ENCODE data around the gene DMRT1.
"Not testable (repeated sequence)": the region's sequence is repeated elsewhere in the genome, so short reads cannot be mapped to it uniquely, and the experiment has no call there.

DMRT1 gene

DNA sequence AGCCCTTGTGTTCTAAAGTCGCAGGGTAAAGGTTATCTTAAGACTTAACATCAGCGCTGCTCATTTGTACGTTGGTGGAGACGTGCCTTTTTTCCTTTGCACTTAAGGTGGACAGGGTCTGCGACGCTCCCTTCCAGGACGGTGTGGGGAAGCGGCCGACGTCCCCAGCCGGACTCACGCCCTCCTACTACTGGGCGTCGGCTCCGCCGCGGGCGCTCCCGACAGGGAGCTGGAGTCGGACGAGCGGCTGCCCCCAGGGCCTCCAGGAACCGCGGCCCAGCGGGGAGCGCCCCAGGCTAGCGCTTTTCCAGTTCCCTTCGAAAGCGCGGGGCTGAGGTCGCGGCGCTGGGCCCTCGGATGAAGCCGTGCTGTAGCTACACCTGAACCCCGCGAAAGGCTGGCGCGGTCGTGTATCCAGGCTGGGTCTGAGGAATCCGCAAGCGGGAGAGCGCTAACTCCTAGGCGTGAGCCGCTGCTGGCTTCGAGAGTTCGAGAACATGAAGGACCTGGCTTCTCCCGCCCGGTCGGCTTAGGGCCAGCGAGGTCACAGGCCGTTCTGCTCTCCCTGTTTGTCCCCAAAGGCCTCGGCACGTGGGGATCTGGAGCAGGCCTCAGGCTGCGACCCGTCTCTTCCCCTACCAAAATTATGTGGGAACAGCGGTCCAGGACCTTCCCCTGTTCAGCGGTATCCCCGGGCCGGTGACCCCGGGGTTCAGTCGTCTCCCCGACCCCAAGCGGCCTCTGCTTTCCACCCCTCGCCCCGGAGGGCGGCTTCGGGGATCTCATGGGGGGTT, 131.2 kb downstream of the DMRT1 start:
- no peak for DNase-seq

GRCh38 chr9:973295-973834, 131.9 kb downstream of the DMRT1 start:
- no peak for DNase-seq

DNA sequence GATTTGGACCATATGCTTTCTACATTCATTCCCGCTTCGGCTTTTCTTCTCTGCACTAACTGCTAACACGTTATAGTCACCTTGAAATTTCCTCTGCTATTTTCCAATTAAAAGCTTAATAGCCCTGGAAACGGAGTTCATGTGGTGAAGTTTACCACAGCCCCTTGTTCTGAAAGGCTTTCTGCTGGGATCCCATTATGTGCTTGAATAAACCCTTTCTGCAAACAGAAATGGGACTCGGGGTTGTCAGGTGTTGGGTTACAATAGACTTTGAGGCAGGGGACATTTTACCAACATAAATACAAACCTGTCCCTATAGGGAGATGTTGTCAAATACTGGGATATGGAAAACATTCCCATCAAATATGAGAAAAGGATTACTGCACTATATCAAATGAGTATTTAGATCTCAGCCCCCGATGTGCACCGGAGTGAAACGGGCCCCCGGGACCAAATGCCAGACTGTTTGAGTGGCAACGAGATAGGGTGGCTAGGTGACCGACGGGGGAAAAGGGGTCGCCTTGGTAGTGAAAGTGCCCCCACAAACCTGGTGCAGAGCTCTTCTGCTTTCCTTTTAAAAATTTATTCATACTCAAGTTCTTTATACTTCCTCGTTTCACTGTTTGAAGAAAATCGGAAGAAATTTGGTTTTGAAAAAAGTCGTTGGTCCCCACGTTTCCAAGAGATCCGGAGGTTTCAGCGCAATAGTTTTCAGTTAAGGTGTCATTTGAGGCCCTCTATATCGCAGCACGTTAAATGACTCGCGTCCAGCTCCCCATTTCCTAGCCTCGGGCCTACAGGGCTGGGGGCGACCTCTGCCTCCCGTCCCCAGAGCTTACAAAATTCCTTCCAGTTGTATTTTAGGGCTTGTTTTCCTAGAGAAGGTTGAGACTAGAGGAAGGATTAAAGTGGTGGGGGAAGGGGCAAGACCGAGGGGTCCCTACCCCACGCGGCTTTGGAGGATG, 132.8 kb downstream of the DMRT1 start:
- no peak for DNase-seq

- DNase-seq: no peak
These were observed 133.7 kb downstream of the DMRT1 start for GRCh38 chr9:974996-975739.

DNA sequence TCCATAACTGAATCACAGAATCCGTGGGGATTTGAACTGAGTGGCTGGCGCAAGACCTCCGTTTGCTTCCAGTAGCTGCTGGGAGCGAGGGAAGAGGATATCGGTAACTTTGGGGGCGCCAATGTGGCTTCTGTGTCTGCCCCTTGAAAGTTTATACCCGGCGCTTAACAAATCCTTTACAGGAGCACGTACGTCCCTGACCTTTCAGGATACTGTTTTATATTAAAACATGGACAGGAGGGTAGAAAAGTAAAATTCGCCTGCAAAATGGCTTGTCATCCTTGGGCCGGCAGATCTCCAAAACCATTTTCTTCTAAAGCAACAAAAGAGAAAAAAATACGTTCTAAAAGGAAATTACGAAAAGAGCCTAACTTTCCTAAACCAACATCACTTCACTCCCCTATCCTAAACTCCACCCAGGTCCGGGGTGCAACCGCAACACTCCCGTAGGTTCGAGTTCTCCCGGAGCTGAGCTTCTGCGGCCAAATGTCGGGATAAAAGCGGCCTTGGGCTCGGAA, 134.3 kb downstream of the DMRT1 start:
- no peak for DNase-seq

DNA sequence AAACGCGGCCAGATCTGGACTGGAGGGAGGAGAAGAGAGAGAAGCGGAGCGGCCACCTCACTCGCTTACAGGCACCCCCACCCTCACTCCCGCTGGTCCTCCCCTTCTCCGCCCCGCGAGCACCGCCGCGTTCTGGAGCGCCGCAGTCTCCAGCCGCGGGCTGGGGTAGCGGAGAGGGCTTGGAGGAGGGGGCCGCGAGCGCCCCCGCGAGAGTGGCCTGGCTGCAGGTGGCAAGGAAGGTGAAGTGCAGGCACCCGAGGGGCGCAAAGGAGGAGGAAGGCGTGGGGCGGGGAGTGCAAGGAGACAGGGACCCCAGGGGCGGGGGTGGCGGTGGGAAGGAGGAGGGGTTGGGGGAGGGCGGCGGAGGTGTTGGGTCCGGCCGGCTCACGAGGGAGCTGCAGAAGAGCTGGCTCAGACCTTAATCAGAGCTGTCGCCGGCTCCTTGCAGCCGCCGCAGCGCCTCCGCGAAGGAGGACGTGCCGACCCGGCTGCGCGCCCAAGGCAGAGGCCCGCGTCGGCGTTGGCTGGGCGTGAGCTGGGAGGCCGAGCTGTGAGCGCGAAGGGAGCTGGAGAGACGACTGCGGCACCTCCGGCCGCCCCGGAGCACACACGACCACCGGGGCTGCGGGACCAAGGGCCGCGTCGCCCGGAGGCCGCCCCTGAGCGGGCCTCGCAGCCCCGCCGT, 134.9 kb downstream of the DMRT1 start, which contains the start of gene DMRT3:
Gene DMRT3 (plus strand): TSS at position 398 of the 685 bp plus-strand sequence. CDS start 347 bp downstream, outside the sequence.
- no peak for DNase-seq

- DNase-seq: no peak
These were observed 135.7 kb downstream of the DMRT1 start for GRCh38 chr9:976943-977837.

DNA sequence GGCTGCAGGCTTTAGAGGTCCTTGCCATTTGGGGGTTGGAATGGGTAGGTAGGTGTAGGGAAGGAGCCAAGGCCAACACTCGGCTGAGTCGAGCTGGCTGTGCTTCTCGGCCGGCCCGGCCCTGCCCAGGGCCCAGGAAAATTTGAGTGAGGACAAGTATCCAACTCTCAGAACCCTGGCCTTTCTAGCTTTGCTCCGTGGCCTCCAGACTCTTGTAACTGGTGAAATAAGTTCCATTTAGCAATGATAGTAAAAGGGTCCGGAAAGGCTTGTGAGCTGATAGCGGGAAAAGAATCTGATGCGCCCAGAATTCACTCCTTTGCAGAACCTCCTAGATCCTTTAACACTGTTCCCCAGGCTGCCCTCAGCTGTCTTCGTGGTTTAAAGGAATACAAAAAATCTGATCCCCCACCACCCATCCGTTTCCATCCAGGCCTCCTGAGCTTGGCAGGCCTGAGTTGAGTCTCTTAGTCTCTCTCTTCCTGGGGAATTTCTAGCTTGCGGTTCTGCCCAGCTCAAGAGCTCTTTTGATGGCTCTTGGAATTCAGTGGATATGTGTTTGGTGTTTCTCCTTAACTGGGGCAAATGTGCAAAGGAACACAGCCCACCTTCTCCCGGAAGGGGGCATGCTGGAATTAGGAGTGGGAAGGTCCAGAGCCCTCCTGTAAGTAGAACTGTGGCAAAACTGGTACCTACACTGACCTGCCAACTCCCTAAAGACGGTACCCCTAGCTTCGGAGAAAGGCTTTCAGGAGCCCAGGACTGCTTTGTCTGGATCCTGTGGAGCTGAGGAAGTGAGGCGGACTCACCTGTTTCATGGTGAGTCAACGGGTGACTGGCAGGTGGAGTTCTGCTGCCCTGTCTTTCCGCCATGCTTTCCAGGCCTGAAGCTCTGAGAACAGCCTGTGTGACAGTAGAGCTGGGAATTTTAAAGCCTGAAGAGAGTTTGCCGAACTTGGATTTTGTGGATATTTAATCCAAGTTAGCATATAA, 136.6 kb downstream of the DMRT1 start:
- no peak for DNase-seq

DNA sequence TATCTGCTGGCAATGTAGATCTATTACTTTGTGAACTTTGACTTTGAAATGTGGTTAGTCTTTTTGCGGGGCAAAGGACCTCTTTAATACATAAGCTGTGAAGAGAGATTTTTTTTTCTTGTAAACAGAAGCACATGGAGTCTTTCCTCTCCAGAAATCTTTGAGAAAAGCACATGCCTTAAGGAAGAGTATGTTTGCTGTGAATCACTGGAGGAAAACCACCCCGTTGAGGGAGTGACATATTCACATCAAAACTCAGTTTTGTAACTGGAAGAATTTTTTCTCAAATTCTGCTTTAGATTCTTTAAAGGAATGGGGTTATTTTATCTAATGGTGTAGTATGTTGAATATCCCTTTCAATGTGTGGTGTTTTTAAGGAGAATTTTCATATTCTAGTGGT, 138.5 kb downstream of the DMRT1 start:
- DNase-seq: no peak

GRCh38 chr9:980640-981039, 139.1 kb downstream of the DMRT1 start:
- DNase-seq: no peak

DNA sequence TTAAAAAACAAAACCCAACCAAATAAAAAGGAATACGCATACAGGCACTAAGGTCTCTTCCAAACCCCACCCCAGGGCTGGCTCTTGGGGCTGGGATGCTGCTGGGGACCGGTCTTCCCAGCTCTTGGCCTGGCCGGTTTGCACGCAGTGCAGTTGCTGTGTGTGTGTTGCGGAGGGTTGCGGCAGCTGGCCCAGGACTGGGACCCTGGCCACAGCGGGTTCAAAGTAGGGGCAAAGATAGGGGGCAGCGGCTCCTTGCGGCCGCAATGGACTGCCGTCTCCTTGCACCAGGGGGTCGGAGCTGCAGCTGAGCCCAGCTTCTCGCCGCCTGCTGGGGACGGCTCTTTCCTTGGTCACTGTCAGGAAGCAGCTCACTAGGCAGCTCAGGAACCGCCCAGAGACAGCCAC, 140.0 kb downstream of the DMRT1 start:
- no peak for DNase-seq

GRCh38 chr9:982394-983230, 141.1 kb downstream of the DMRT1 start:
- DNase-seq: no peak

DNA sequence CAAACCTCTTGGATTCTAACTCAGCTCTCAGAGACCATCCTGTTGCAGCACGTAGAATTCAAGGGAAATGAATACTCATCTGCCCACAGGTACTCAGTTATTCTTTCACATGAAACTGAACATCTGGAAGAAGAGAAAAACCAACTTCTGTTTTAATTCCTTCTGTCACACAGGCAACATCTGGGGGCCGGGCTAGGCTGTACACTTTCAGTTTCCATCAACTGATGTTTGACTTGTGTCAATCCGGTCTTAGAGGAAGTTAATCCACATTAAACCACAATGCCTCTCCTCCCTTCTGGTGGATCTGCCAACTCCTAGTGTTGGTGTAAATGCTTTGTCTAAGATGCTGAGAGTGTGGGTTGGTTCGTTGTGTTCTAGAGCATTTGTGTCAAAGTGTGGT, 152.5 kb downstream of the DMRT1 start:
- no peak for DNase-seq

GRCh38 chr9:995192-995591, 153.7 kb downstream of the DMRT1 start:
- DNase-seq: no peak

DNA sequence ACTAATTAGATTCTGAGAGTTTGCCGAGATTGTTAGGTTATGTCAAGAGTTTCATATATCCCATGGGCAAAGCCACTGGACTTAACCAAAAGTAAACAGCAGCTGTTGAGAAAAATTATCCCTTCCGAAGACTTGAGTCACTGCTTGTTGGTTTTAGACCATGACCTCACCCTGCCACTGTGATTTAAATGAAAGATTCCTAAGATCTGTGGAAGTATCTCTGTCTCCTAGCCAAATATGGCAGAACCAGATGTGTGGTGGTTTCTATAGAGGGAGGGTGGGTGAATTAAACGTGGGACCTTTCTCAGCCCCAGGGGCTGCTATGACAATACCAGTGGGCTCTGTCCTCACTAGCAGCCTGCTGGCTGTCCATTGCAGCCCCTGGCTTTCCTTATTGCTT, 154.3 kb downstream of the DMRT1 start:
- no peak for DNase-seq

DNA sequence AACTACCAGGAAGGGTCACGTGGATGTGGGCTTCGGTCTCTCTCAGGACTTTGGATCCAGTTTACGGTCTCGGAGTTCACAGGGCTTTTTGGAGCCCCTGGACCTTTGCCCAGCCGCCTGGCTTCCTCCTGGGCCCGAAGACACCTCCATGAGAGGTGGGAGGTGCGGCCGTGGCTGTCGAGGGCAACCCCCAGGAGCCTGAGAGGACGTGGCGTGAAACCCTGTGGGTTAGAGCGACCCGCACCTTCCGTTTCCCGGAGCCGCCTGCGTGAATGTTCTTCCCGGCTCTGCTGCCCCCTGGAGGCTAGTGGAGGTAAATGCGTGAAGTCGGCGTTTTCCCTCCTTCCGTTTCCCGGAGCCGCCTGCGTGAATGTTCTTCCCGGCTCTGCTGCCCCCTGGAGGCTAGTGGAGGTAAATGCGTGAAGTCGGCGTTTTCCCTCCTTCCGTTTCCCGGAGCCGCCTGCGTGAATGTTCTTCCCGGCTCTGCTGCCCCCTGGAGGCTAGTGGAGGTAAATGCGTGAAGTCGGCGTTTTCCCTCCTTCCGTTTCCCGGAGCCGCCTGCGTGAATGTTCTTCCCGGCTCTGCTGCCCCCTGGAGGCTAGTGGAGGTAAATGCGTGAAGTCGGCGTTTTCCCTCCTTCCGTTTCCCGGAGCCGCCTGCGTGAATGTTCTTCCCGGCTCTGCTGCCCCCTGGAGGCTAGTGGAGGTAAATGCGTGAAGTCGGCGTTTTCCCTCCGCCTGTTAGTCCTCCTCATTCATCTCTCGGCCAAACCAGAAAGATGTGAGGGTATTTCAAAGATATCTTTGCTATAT, 157.0 kb downstream of the DMRT1 start:
- not testable (repeated sequence) for DNase-seq

- no peak for DNase-seq
These were observed 160.3 kb downstream of the DMRT1 start for GRCh38 chr9:1001838-1002237.

DNA sequence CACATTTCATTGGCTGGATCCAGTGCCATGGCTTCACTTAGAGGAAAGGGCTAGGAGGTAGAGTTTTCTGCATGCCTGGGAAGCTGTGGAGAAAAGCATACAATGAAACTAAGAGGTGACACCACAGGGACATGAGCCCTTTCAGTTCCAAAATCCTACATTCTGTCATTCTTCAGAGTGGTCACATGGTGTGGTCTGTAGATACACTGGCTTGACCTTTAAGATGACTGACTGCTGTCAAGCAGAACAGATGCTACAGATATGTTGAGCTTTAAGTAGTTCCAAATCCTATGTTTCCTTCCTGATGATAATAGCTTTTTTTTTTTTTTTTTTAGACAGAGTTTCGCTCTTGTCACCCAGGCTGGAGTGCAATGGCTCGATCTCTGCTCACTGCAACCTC, 161.2 kb downstream of the DMRT1 start:
- DNase-seq: no peak

Data from NCI-H1092 treated with DMSO at 0.1 percent for 48 hours (cell line).